H9 (cell line): Measurements from ENCODE around the gene RPL22. TPM values are rescaled to one million over a fixed set of nuclear protein-coding genes. Genes with fewer than 3 reads are reported as not detected.

Source experiments
- DNase-seq: peaks from one replicate; pipeline ENCODE4 v3.0.0-alpha.2; 2017
- H2AFZ ChIP-seq: one replicate; pipeline ENCODE4 v1.6.1; 2013; ENCODE audit warnings: mild to moderate bottlenecking, low read length, control low read depth, moderate library complexity
- H2AK5ac ChIP-seq: 2 replicates; pipeline ENCODE4 v1.6.1; 2013; ENCODE audit warnings: low read length, control low read depth, mixed read lengths; ENCODE audit not compliant: insufficient read length
- H2BK120ac ChIP-seq: one replicate; pipeline ENCODE4 v1.6.1; 2013; ENCODE audit warnings: low read depth, mild to moderate bottlenecking, low read length, control low read depth, inconsistent platforms; ENCODE audit not compliant: poor library complexity, severe bottlenecking
- H2BK12ac ChIP-seq: 2 replicates; pipeline ENCODE4 v1.6.1; 2013; ENCODE audit warnings: low read length, control low read depth, mixed read lengths, low read depth; ENCODE audit not compliant: insufficient read length
- H2BK15ac ChIP-seq: 2 replicates; pipeline ENCODE4 v1.6.1; 2013; ENCODE audit warnings: low read depth, low read length, control low read depth
- H2BK20ac ChIP-seq: one replicate; pipeline ENCODE4 v1.6.1; 2013; ENCODE audit warnings: low read depth, mild to moderate bottlenecking, low read length, control low read depth, inconsistent platforms; ENCODE audit not compliant: poor library complexity, severe bottlenecking
- H2BK5ac ChIP-seq: 2 replicates; pipeline ENCODE4 v1.6.1; 2013; ENCODE audit warnings: low read length, control low read depth, mixed read lengths; ENCODE audit not compliant: insufficient read length
- H3K14ac ChIP-seq: 2 replicates; pipeline ENCODE4 v1.6.1; 2013; ENCODE audit warnings: low read length, control low read depth; ENCODE audit not compliant: insufficient read depth
- H3K18ac ChIP-seq: 2 replicates; pipeline ENCODE4 v1.6.1; 2013; ENCODE audit warnings: low read depth, mild to moderate bottlenecking, mixed read lengths, low read length, control low read depth; ENCODE audit not compliant: insufficient read length
- H3K23ac ChIP-seq: 2 replicates; pipeline ENCODE4 v1.6.1; 2013; ENCODE audit warnings: low read length, control low read depth, mixed read lengths, low read depth; ENCODE audit not compliant: insufficient read length
- H3K23me2 ChIP-seq: 2 replicates; pipeline ENCODE4 v1.6.1; 2013; ENCODE audit warnings: low read depth, mild to moderate bottlenecking, mixed read lengths, low read length, control low read depth; ENCODE audit not compliant: insufficient read length, poor library complexity, severe bottlenecking
- H3K27ac ChIP-seq: 2 replicates; pipeline ENCODE4 v1.5.1; 2013; ENCODE audit warnings: low read length, control low read depth, mixed read lengths, low read depth; ENCODE audit not compliant: insufficient read length
- H3K27me3 ChIP-seq: 2 replicates; pipeline ENCODE4 v1.6.1; 2013; ENCODE audit warnings: low read length, control low read depth, inconsistent platforms; ENCODE audit not compliant: insufficient read depth
- H3K4ac ChIP-seq: 2 replicates; pipeline ENCODE4 v1.6.1; 2013; ENCODE audit warnings: low read depth, mild to moderate bottlenecking, control low read depth, inconsistent platforms, low read length, moderate library complexity
- H3K4me1 ChIP-seq: 2 replicates; pipeline ENCODE4 v1.6.1; 2013; ENCODE audit warnings: low read length, control low read depth, inconsistent platforms; ENCODE audit not compliant: insufficient read depth
- H3K4me2 ChIP-seq: 2 replicates; pipeline ENCODE4 v1.6.1; 2013; ENCODE audit warnings: low read length, control low read depth, mixed read lengths; ENCODE audit not compliant: insufficient read length, insufficient read depth
- H3K56ac ChIP-seq: 2 replicates; pipeline ENCODE4 v1.6.1; 2013; ENCODE audit warnings: low read depth, mild to moderate bottlenecking, mixed read lengths, low read length, control low read depth; ENCODE audit not compliant: insufficient read length
- H3K79me1 ChIP-seq: 2 replicates; pipeline ENCODE4 v1.6.1; 2013; ENCODE audit warnings: low read depth, mild to moderate bottlenecking, moderate library complexity, low read length, control low read depth, inconsistent platforms; ENCODE audit not compliant: insufficient read depth, poor library complexity, severe bottlenecking
- H3K79me2 ChIP-seq: 2 replicates; pipeline ENCODE4 v1.6.1; 2013; ENCODE audit warnings: low read length, control low read depth, inconsistent platforms; ENCODE audit not compliant: insufficient read depth
- H3K9ac ChIP-seq: 2 replicates; pipeline ENCODE4 v1.6.1; 2013; ENCODE audit warnings: low read length, control low read depth, mixed read lengths; ENCODE audit not compliant: insufficient read length; ENCODE audit errors: extremely low read depth
- H3K9me3 ChIP-seq: one replicate; pipeline ENCODE4 v1.6.1; 2013; ENCODE audit warnings: low read depth, low read length, inconsistent platforms; ENCODE audit not compliant: control insufficient read depth
- H3T11ph ChIP-seq: one replicate; pipeline ENCODE4 v1.6.1; 2013; ENCODE audit warnings: mild to moderate bottlenecking, low read length, control low read depth, inconsistent platforms
- H4K20me1 ChIP-seq: one replicate; pipeline ENCODE4 v1.6.1; 2013; ENCODE audit not compliant: control insufficient read depth, insufficient read length, insufficient read depth
- H4K5ac ChIP-seq: 2 replicates; pipeline ENCODE4 v1.6.1; 2013; ENCODE audit warnings: low read depth, mild to moderate bottlenecking, mixed read lengths, low read length, control low read depth; ENCODE audit not compliant: insufficient read length
- H4K8ac ChIP-seq: replicated peaks from 2 replicates; pipeline ENCODE4 v1.6.1; 2013; ENCODE audit warnings: low read length, control low read depth, mixed read lengths, low read depth; ENCODE audit not compliant: insufficient read length
- H4K91ac ChIP-seq: 2 replicates; pipeline ENCODE4 v1.6.1; 2013; ENCODE audit warnings: low read depth, mild to moderate bottlenecking, moderate library complexity, mixed read lengths, low read length, control low read depth; ENCODE audit not compliant: insufficient read length
- H3K27ac Mint-ChIP-seq, 3 experiments: 2 replicates in 2 of 3; 3 replicates in 1 of 3; pipeline ENCODE4 v1.8.0; 2020 to 2021; ENCODE audit warnings: mixed read lengths in 3 of 3, mild to moderate bottlenecking in 1 of 3, moderate library complexity in 1 of 3
- H3K27me3 Mint-ChIP-seq: 2 replicates; pipeline ENCODE4 v1.8.0; 2021; ENCODE audit warnings: low read depth, mild to moderate bottlenecking, moderate library complexity, mixed read lengths
- H3K36me3 Mint-ChIP-seq, 3 experiments: 2 replicates in 2 of 3; 3 replicates in 1 of 3; pipeline ENCODE4 v1.8.0; 2020 to 2021; ENCODE audit warnings: low read depth in 3 of 3, mixed read lengths in 3 of 3; ENCODE audit not compliant: insufficient read depth in 1 of 3
- H3K4me1 Mint-ChIP-seq, 2 experiments: 2 replicates each; pipeline ENCODE4 v1.8.0; 2020; ENCODE audit warnings: mixed read lengths in 2 of 2
- H3K4me3 Mint-ChIP-seq, 2 experiments: 2 replicates in 1 of 2; 3 replicates in 1 of 2; pipeline ENCODE4 v1.8.0; 2020 to 2021; ENCODE audit warnings: mild to moderate bottlenecking in 2 of 2, mixed read lengths in 2 of 2, moderate library complexity in 1 of 2
- H3K9me3 Mint-ChIP-seq, 2 experiments: 2 replicates in 1 of 2; 3 replicates in 1 of 2; pipeline ENCODE4 v1.8.0; 2020; ENCODE audit warnings: mild to moderate bottlenecking in 2 of 2, mixed read lengths in 2 of 2, moderate library complexity in 1 of 2
- WGBS: extraction: QIAGEN DNeasy Blood & Tissue Kit; methylation state at CpG from one replicate; pipeline ENCODE4 v1.1.7; 2013; ENCODE audit warnings: missing lambda C conversion rate, low lambda C conversion rate, mixed read lengths; ENCODE audit not compliant: insufficient read length; ENCODE audit errors: extremely low coverage; 5-methylcytosine and 5-hydroxymethylcytosine counted together
- total RNA-seq: library from RNA; stranded (reverse); gene quantifications from 2 replicates; pipeline ENCODE4 v1.2.1, GENCODE V29; 2021
- TF ChIP-seq, protein P1 (sequence below): fragments of 200-600 bp; sonication (generic); conservative IDR thresholded peaks from 3 replicates; pipeline ENCODE4 v1.8.0; 2021; ENCODE audit warnings: antibody characterized with exemption, mild to moderate bottlenecking

Gene RPL22
- total RNA-seq, 1 experiment from 2014 or later = 582 TPM

DNA sequence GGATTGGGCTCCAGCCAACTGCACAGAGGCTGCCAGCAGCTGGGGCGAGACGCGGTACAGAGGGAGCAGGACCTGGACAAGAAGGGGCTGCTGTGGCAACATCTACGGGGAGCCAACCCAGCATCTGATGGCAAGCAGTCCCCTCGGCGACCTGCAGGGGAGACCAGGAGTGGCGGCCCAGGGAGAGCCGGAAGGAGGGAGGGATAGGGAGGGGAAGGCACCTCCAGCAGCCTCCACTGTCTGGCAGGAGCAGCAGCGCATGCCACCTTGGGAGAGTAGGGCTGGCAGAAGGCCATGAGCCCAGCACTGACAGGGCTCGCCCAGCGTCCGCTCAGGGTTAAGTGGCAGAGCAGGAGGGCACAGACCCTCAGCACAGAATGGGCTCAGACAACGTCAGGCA lies 36.6 kb downstream of the RPL22 start:
- no CpG with 5 or more reads among the region's 13 CpGs for WGBS
- Histone ChIP-seq H3K27me3 (no peaks in the 10 kb centered on the region), H4K8ac (no peak overlapping the region), H3K23me2 (no peaks in the 10 kb centered on the region), H3K4me2 (no peak overlapping the region), H3K27ac (no peak overlapping the region), H3K79me1 (no peaks in the 10 kb centered on the region), H3K14ac (no peak overlapping the region), H4K91ac (no peak overlapping the region), H3K9ac (no peak overlapping the region), H4K5ac (no peak overlapping the region), H3K9me3 (no peaks in the 10 kb centered on the region), H3K23ac (no peak overlapping the region), H2BK20ac (no peak overlapping the region), H3K4me1 (no peaks in the 10 kb centered on the region), H3T11ph (no peak overlapping the region), H2BK5ac (no peak overlapping the region), H3K56ac (no peak overlapping the region), H2BK12ac (no peak overlapping the region), H2BK120ac (no peak overlapping the region), H3K4ac (no peak overlapping the region), H2AK5ac (no peak overlapping the region), H3K18ac (no peak overlapping the region), H3K79me2 (no peaks in the 10 kb centered on the region), H4K20me1 (no peaks in the 10 kb centered on the region), H2BK15ac (no peak overlapping the region), H2AFZ (no peak overlapping the region)
- DNase-seq = peak; percentile 72
- H3K9me3 Mint-ChIP-seq = no peaks in the 10 kb centered on the region
- no peak overlapping the region for H3K27ac Mint-ChIP-seq
- no peaks in the 10 kb centered on the region for H3K36me3 Mint-ChIP-seq
- TF ChIP-seq, protein P1, sequence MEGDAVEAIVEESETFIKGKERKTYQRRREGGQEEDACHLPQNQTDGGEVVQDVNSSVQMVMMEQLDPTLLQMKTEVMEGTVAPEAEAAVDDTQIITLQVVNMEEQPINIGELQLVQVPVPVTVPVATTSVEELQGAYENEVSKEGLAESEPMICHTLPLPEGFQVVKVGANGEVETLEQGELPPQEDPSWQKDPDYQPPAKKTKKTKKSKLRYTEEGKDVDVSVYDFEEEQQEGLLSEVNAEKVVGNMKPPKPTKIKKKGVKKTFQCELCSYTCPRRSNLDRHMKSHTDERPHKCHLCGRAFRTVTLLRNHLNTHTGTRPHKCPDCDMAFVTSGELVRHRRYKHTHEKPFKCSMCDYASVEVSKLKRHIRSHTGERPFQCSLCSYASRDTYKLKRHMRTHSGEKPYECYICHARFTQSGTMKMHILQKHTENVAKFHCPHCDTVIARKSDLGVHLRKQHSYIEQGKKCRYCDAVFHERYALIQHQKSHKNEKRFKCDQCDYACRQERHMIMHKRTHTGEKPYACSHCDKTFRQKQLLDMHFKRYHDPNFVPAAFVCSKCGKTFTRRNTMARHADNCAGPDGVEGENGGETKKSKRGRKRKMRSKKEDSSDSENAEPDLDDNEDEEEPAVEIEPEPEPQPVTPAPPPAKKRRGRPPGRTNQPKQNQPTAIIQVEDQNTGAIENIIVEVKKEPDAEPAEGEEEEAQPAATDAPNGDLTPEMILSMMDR = peak; percentile 54
- H3K4me1 Mint-ChIP-seq = peaks cover 14 to 24% of the 10 kb centered on the region in 2 experiments
- no peak overlapping the region for H3K4me3 Mint-ChIP-seq
- H3K27me3 Mint-ChIP-seq = peaks cover 16% of the 10 kb centered on the region
